Subcutaneous abdominal adipose tissue (tissue), 5 donors: ENCODE data around the gene PJA2.
"Not testable (repeated sequence)": the region's sequence is repeated elsewhere in the genome, so short reads cannot be mapped to it uniquely, and the experiment has no call there.

Experiments used
- H3K27ac ChIP-seq: one replicate; pipeline ENCODE4 v1.7.0; 2013; ENCODE audit warnings: low read depth, mild to moderate bottlenecking, inconsistent platforms, low read length, moderate library complexity
- H3K27me3 ChIP-seq, 5 donors: one replicate each; pipeline ENCODE4 v1.7.0; 2013; ENCODE audit warnings: low read length in 5 of 5, inconsistent platforms in 1 of 5; ENCODE audit not compliant: control insufficient read depth in 5 of 5, insufficient read depth in 4 of 5
- H3K36me3 ChIP-seq, 5 donors: one replicate each; pipeline ENCODE4 v1.7.0; 2013; ENCODE audit warnings: low read length in 5 of 5; ENCODE audit not compliant: control insufficient read depth in 5 of 5, insufficient read depth in 5 of 5
- H3K4me1 ChIP-seq, 5 donors: one replicate each; pipeline ENCODE4 v1.7.0; 2013; ENCODE audit warnings: low read length in 5 of 5, mild to moderate bottlenecking in 3 of 5, moderate library complexity in 1 of 5; ENCODE audit not compliant: control insufficient read depth in 5 of 5, insufficient read depth in 5 of 5
- H3K4me3 ChIP-seq, 5 donors: one replicate each; pipeline ENCODE4 v1.7.0; 2013; ENCODE audit warnings: low read length in 5 of 5, low read depth in 1 of 5
- H3K9ac ChIP-seq, 5 donors: one replicate each; pipeline ENCODE4 v1.7.0; 2013; ENCODE audit warnings: low read length in 5 of 5, mild to moderate bottlenecking in 4 of 5, moderate library complexity in 3 of 5
- H3K9me3 ChIP-seq, 5 donors: one replicate each; pipeline ENCODE4 v1.7.0; 2013; ENCODE audit warnings: low read length in 5 of 5; ENCODE audit not compliant: control insufficient read depth in 5 of 5
- donor health status: healthy.
- donor health status: healthy.
- donor health status: healthy.
- donor health status: healthy.
- donor health status: healthy.

Gene PJA2

GRCh38 chr5:109304309-109304708, 105.5 kb downstream of the PJA2 start:
- H3K27me3 ChIP-seq = no peaks in the 10 kb centered on the region
- no peak overlapping the region for H3K27ac ChIP-seq
- H3K4me3 ChIP-seq = no peak overlapping the region
- H3K9me3 ChIP-seq = no peaks in the 10 kb centered on the region
- peaks cover 0 to 4% (median 0%) of the 10 kb centered on the region in 5 donors for H3K4me1 ChIP-seq
- H3K9ac ChIP-seq = no peak overlapping the region
- no peaks in the 10 kb centered on the region for H3K36me3 ChIP-seq

DNA sequence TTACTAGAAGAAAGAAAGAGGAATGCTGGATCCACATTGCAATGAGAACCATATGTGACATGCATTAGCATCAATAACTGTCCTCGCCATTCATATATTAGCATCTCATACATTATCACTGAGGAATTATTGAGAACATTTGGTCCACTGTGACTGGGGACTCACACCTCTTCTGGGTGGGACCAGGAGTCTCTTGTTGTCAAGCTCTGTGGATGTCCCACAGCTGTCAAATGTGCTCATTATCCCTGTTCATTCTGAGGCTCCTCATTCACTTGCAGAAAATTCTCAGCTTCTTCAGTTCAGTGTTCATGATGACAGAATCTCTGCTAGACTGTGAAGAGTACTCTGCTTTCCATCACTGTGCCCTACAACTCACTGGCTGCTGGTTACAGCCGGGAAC, 109.4 kb downstream of the PJA2 start:
- Histone ChIP-seq H3K4me1 (peaks cover 0 to 4% (median 0%) of the 10 kb centered on the region in 5 donors), H3K4me3 (no peak overlapping the region), H3K36me3 (no peaks in the 10 kb centered on the region), H3K9ac (no peak overlapping the region), H3K9me3 (no peaks in the 10 kb centered on the region), H3K27me3 (no peaks in the 10 kb centered on the region), H3K27ac (no peak overlapping the region)

- no peaks in the 10 kb centered on the region for H3K36me3 ChIP-seq
- no peak overlapping the region for H3K9ac ChIP-seq
- H3K4me3 ChIP-seq = no peak overlapping the region
- H3K27me3 ChIP-seq = no peaks in the 10 kb centered on the region
- H3K27ac ChIP-seq = no peak overlapping the region
- peaks cover 0 to 4% (median 0%) of the 10 kb centered on the region in 5 donors for H3K4me1 ChIP-seq
- no peaks in the 10 kb centered on the region for H3K9me3 ChIP-seq
These were observed 110.2 kb downstream of the PJA2 start for GRCh38 chr5:109299557-109299956.

GRCh38 chr5:109298794-109299193, 111.0 kb downstream of the PJA2 start:
- Histone ChIP-seq H3K27me3 (no peaks in the 10 kb centered on the region), H3K4me3 (no peak overlapping the region), H3K27ac (no peak overlapping the region), H3K9me3 (no peaks in the 10 kb centered on the region), H3K36me3 (no peaks in the 10 kb centered on the region), H3K9ac (no peak overlapping the region), H3K4me1 (peaks cover 0 to 4% (median 0%) of the 10 kb centered on the region in 5 donors)

- Histone ChIP-seq H3K4me1 (peaks cover 0 to 4% (median 0%) of the 10 kb centered on the region in 5 donors), H3K4me3 (no peak overlapping the region), H3K9ac (no peak overlapping the region), H3K27me3 (no peaks in the 10 kb centered on the region), H3K36me3 (no peaks in the 10 kb centered on the region), H3K9me3 (no peaks in the 10 kb centered on the region), H3K27ac (no peak overlapping the region)
These were observed 111.9 kb downstream of the PJA2 start for GRCh38 chr5:109297900-109298299.

DNA sequence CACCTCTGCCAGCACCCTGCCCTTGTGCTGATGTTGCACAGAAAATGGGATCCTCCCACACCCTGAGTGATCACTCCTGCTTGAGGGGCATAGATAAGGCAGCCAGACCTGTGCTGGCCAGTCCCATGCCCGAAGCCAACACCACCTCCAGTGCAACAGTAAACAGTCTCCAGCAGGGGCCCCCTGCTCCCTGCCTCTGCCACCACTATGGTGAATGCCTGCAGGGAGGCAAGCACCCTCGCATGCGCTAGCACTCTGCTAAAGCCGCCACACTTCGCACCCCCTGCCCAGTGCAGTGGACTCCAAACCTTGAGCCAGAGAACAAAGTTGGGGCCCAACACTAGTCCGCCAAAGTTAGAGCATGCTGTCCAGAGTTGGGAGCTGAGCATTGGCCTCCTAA, 118.7 kb downstream of the PJA2 start:
- Histone ChIP-seq H3K27ac (no peak overlapping the region), H3K4me3 (no peak overlapping the region), H3K27me3 (no peaks in the 10 kb centered on the region), H3K36me3 (peaks cover 0 to under 1% (median 0%) of the 10 kb centered on the region in 5 donors), H3K9me3 (peaks cover 0 to 14% (median 8%) of the 10 kb centered on the region in 5 donors), H3K4me1 (no peaks in the 10 kb centered on the region), H3K9ac (no peak overlapping the region)

DNA sequence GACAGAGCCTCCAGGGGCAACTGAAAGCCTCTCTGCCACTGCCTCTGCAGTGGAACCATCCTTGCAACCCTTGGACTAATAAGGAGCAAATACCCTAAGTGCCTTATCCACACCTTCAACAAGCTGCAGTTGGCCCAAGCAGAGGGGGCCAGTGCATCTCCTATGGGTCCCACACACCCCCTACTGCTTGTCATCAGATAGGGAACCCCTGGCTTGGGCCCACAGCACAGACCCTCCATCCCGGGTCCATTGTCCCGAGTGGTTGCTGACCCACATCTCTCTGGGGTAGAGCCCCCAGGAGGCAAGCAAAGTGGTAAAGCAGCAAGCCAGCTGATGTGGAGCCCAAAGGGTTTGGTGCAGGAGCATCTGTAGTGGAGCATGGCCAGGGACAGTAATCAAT, 119.5 kb downstream of the PJA2 start:
- Histone ChIP-seq H3K9ac (no peak overlapping the region), H3K4me1 (no peaks in the 10 kb centered on the region), H3K9me3 (peaks cover 3 to 19% (median 10%) of the 10 kb centered on the region in 5 donors), H3K27ac (no peak overlapping the region), H3K36me3 (peaks cover 0 to 3% (median 0%) of the 10 kb centered on the region in 5 donors), H3K4me3 (no peak overlapping the region), H3K27me3 (no peaks in the 10 kb centered on the region)

DNA sequence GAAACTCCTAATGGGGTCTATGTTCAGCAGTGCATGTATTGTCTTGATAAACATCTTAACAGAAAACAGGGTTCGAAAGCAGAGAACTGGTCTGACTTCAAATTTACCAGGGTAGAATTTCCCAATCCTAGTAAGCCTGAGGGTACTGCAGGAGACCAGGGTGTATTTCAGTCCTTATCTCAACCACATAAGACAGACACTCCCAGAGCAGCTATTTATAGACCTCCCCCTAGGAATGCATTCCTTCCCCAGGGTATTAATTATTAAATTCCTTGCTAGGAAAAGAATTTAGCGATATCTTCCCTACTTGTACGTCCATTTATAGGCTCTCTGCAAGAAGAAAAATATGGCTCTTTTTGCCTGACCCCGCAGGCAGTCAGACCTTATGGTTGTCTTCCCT, 123.1 kb downstream of the PJA2 start:
- H3K9ac ChIP-seq, H3K4me1 ChIP-seq, H3K27me3 ChIP-seq, H3K4me3 ChIP-seq, H3K36me3 ChIP-seq, H3K27ac ChIP-seq: not testable (repeated sequence)
- H3K9me3 ChIP-seq = peaks cover 3 to 19% (median 8%) of the 10 kb centered on the region in 5 donors
